ENCODE results near the gene GAS1. TPM values are rescaled to one million over a fixed set of nuclear protein-coding genes. Genes with fewer than 3 reads are reported as not detected.

GAS1 gene
- total RNA-seq, 4 donors from 2014 or later, result 4.8 to 36.2 (median 11.3) TPM

- TF ChIP-seq POLR2A (IDR thresholded peaks at IDR 0.05) (no peak), EP300 (IDR thresholded peaks at IDR 0.05; ENCODE audit: low read depth) (no peak), POLR2AphosphoS5 (IDR thresholded peaks at IDR 0.05) (no peak), CTCF (IDR thresholded peaks at IDR 0.05) (no peak)
- Histone ChIP-seq H3K4me1 (peaks cover 0 to 3% (median 0%) of the 10 kb centered on the region in 4 donors), H3K9me3 (no peaks in the 10 kb centered on the region), H3K27me3 (peaks cover 30% of the 10 kb centered on the region), H3K4me3 (no peak overlapping the region), H3K27ac (no peak overlapping the region), H3K36me3 (no peaks in the 10 kb centered on the region)
- DNase-seq, result no peak
- intact Hi-C loops (cut with DNase I; ENCODE audit: low total_unique reads), result no loop called here
- in situ Hi-C loops (cut with MboI; ENCODE audit: low pct_ligation_motif_present in 1 of 4, low pct_unique_long_range_greater_than_20kb in 1 of 4, low sequenced_read_pairs in 3 of 4), result no loop called here
- 60 to 66% methylated on average over 8 of the region's 8 CpGs for WGBS, 2 donors (ENCODE audit: low coverage in 1 of 2)
Measured at GRCh38 chr9:86902176-86902575, 45.1 kb downstream of the GAS1 start.

- H3K4me3 ChIP-seq, result no peak overlapping the region
- TF ChIP-seq POLR2AphosphoS5 (IDR thresholded peaks at IDR 0.05), result no peak
- no peak for TF ChIP-seq CTCF (IDR thresholded peaks at IDR 0.05)
- no peak for TF ChIP-seq POLR2A (IDR thresholded peaks at IDR 0.05)
- no peak for TF ChIP-seq EP300 (IDR thresholded peaks at IDR 0.05; ENCODE audit: low read depth)
- in situ Hi-C loops (cut with MboI; ENCODE audit: low pct_ligation_motif_present in 1 of 4, low pct_unique_long_range_greater_than_20kb in 1 of 4, low sequenced_read_pairs in 3 of 4) (no loop called here), intact Hi-C loops (cut with DNase I; ENCODE audit: low total_unique reads) (no loop called here)
- no peak for DNase-seq
- H3K27me3 ChIP-seq, result peaks cover 30% of the 10 kb centered on the region
- WGBS, 2 donors (ENCODE audit: low coverage in 1 of 2), result 76 to 81% methylated on average over 3 of the region's 3 CpGs
- H3K27ac ChIP-seq, result no peak overlapping the region
- H3K4me1 ChIP-seq, result peaks cover 0 to 3% (median 0%) of the 10 kb centered on the region in 4 donors
- H3K9me3 ChIP-seq, result no peaks in the 10 kb centered on the region
- no peaks in the 10 kb centered on the region for H3K36me3 ChIP-seq
Measured at GRCh38 chr9:86901511-86901910, 45.8 kb downstream of the GAS1 start.

All from transverse colon (tissue), 4 donors.